ENCODE results near the gene CHST4.
"Not testable (repeated sequence)": the region's sequence is repeated elsewhere in the genome, so short reads cannot be mapped to it uniquely, and the experiment has no call there.

CHST4 gene

GRCh38 chr16:71524566-71525553, 1.4 kb upstream of the CHST4 start:
- no peak for DNase-seq

- DNase-seq = no peak
Measured at GRCh38 chr16:71528257-71528656, 2.0 kb downstream of the CHST4 start.

GRCh38 chr16:71528863-71529262, 2.6 kb downstream of the CHST4 start:
- DNase-seq = no peak

- no peak for DNase-seq
Measured at GRCh38 chr16:71532366-71532765, 6.1 kb downstream of the CHST4 start.

- no peak for DNase-seq
Measured at GRCh38 chr16:71536752-71537499, 10.7 kb downstream of the CHST4 start.

- DNase-seq = peak; percentile 39 to 60
Measured at GRCh38 chr16:71537643-71538042, 11.4 kb downstream of the CHST4 start.

GRCh38 chr16:71542377-71542776, 16.2 kb downstream of the CHST4 start:
- peak; percentile 60 to 66 for DNase-seq

- DNase-seq = no peak
Measured at GRCh38 chr16:71547168-71547567, 20.9 kb downstream of the CHST4 start.

- peak; percentile 16 to 21 for DNase-seq
Measured at GRCh38 chr16:71552698-71553503, 26.7 kb downstream of the CHST4 start.

- peak; percentile 39 for DNase-seq
Measured at GRCh38 chr16:71555230-71555891, 29.1 kb downstream of the CHST4 start.

- DNase-seq = no peak
Measured at GRCh38 chr16:71557299-71557698, 31.1 kb downstream of the CHST4 start.

- no peak for DNase-seq
Measured at GRCh38 chr16:71557954-71558582, 31.8 kb downstream of the CHST4 start.

- no peak for DNase-seq
Measured at GRCh38 chr16:71559855-71560254, 33.6 kb downstream of the CHST4 start.

- not testable (repeated sequence) for DNase-seq
Measured at GRCh38 chr16:71561886-71562285, 35.7 kb downstream of the CHST4 start.

- DNase-seq = no peak
Measured at GRCh38 chr16:71562552-71562951, 36.3 kb downstream of the CHST4 start.

- DNase-seq = peak; percentile 71 to 75
Measured at GRCh38 chr16:71564335-71564967, 38.2 kb downstream of the CHST4 start.

GRCh38 chr16:71565812-71566700, 39.8 kb downstream of the CHST4 start:
- DNase-seq = peak in 1 of 2 donors; percentile 9

GRCh38 chr16:71567931-71568330, 41.7 kb downstream of the CHST4 start:
- DNase-seq = no peak

- no peak for DNase-seq
Measured at GRCh38 chr16:71568551-71568950, 42.3 kb downstream of the CHST4 start.

- DNase-seq = no peak
Measured at GRCh38 chr16:71569621-71570020, 43.4 kb downstream of the CHST4 start.

All from inflammatory macrophage (primary cell).